Spinal cord (tissue), 10 donors: ENCODE data around the gene ACSBG1. TPM values are rescaled to one million over a fixed set of nuclear protein-coding genes. Genes with fewer than 3 reads are reported as not detected.
A peak's percentile ranks its signal among the peaks of the same experiment; 100 is the strongest.

Source experiments
- DNase-seq, 6 donors: peaks; one replicate each; pipeline versions ENCODE4 v3.0.0 to v3.0.0-alpha.2; 2013 to 2015; ENCODE audit warnings: low spot score in 6 of 6, low read depth in 4 of 6
- H3K27ac ChIP-seq: one replicate; pipeline ENCODE4 v1.5.1; 2013; ENCODE audit warnings: low read depth, low read length, control low read depth
- H3K27me3 ChIP-seq: one replicate; pipeline ENCODE4 v1.6.1; 2013; ENCODE audit warnings: low read length; ENCODE audit not compliant: control insufficient read depth, insufficient read depth
- H3K36me3 ChIP-seq: one replicate; pipeline ENCODE4 v1.6.1; 2013; ENCODE audit warnings: low read length; ENCODE audit not compliant: control insufficient read depth, insufficient read depth
- H3K4me1 ChIP-seq: one replicate; pipeline ENCODE4 v1.6.1; 2013; ENCODE audit warnings: low read length; ENCODE audit not compliant: control insufficient read depth, insufficient read depth
- H3K4me3 ChIP-seq: one replicate; pipeline ENCODE4 v1.5.1; 2013; ENCODE audit warnings: low read depth, low read length, control low read depth
- H3K9me3 ChIP-seq: one replicate; pipeline ENCODE4 v1.6.1; 2013; ENCODE audit warnings: low read length; ENCODE audit not compliant: control insufficient read depth, insufficient read depth
- WGBS: methylation state at CpG from one replicate; pipeline ENCODE4 v1.1.5; 2013; ENCODE audit warnings: missing lambda C conversion rate; ENCODE audit not compliant: insufficient coverage; 5-methylcytosine and 5-hydroxymethylcytosine counted together
- polyA plus RNA-seq, 2 donors: library from polyadenylated mRNA; unstranded; fragments of 120-200 nt; gene quantifications; one replicate each; pipeline ENCODE4 v1.2.1, GENCODE V29; 2013; ENCODE audit not compliant: insufficient read length in 2 of 2
- total RNA-seq, 2 donors: library from RNA; depleted of rRNA in 1 of 2; stranded (reverse); fragments of 120-200 nt in 1 of 2; fragments of >200 nt in 1 of 2; gene quantifications; one replicate each; pipeline versions ENCODE4 v1.2.3 to v1.2.4, GENCODE V29; 2013 to 2014
- donor health status: healthy.

Gene ACSBG1
- total and polyA plus RNA-seq, 4 donors: 11.6 to 44.2 (median 43.2) TPM

DNA sequence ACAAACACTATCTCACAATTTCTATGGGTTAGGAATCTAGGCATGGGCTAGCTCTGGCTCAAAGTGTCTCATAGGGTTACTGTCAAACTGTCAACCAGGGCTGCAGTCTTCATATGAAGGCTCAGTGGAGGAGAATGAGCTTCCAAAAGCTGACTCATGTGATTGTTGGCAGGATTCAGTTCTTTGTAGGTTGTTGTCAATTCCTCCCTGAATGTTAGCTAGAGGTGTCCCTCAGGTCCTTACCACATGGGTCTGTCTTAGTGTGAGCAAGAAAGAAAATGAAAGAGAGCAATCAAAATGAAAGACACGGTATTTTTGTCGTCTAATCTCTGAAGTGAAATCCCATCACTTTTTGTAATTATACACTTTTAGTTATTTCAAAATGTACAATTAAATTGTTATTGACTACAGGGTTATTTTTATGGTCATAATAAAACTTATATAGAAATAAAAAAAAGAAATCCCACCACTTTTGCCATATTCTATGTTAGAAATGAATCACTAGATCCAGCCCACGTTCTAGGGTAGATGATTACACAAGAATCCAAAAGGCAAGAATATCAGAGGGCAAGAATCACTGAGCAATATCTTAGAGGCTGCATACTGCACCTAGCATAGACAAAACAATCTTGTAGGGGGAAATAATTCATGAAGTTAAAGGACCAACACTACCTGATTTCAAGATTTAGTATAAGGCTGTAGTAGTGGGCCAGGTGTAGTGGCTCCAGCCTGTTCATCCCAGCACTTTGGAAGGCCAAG, 8.4 kb downstream of the ACSBG1 start:
- DNase-seq: no peak
- peaks cover 6% of the 10 kb centered on the region for H3K9me3 ChIP-seq
- H3K4me1 ChIP-seq: peaks cover 12% of the 10 kb centered on the region
- 80% methylated on average over 1 of the region's 3 CpGs for WGBS
- no peak overlapping the region for H3K4me3 ChIP-seq
- peaks cover 4% of the 10 kb centered on the region for H3K36me3 ChIP-seq
- no peak overlapping the region for H3K27ac ChIP-seq
- H3K27me3 ChIP-seq: no peaks in the 10 kb centered on the region

- Histone ChIP-seq H3K4me1 (no peaks in the 10 kb centered on the region), H3K27me3 (no peaks in the 10 kb centered on the region), H3K4me3 (no peak overlapping the region), H3K9me3 (peaks cover 6% of the 10 kb centered on the region), H3K27ac (no peak overlapping the region), H3K36me3 (no peaks in the 10 kb centered on the region)
- no peak for DNase-seq
- WGBS: 100% methylated on average over 1 of the region's 2 CpGs
These were observed 10.3 kb downstream of the ACSBG1 start for GRCh38 chr15:78224023-78224411.

- 63% methylated on average over 2 of the region's 4 CpGs for WGBS
- Histone ChIP-seq H3K9me3 (peaks cover 6% of the 10 kb centered on the region), H3K27ac (no peak overlapping the region), H3K4me3 (no peak overlapping the region), H3K27me3 (no peaks in the 10 kb centered on the region), H3K4me1 (no peaks in the 10 kb centered on the region), H3K36me3 (no peaks in the 10 kb centered on the region)
- DNase-seq: no peak
These were observed 10.9 kb downstream of the ACSBG1 start for GRCh38 chr15:78223396-78224022.

DNA sequence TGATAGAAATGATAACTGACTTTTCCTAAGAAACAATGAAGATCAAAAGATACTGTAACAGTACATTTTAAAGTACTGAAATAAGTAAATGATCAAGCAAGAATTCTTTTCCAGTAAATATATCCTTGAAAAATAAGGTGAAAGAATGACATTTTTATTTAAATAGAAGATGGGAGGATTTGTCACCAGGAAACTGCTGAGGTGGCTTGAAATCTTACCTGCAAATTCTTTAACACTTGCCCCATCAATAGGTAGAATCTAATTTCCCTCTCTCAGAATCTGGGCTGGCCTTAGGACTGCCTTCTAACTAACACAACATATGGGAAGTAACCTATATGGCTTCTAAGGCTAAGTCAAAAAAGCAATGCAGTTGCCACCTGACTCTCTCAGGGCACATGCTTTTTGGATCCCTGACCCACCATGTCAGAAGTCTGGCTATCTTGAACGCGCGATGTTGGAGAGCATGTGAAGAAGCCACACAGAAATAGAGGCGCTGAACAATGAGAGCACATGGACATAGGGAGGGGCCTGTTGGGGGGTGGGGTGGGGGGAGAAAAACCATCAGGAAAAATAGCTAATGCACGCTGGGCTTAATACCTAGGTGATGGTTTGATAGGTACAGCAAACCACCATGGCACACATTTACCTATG, 11.5 kb downstream of the ACSBG1 start:
- Histone ChIP-seq H3K9me3 (peaks cover 6% of the 10 kb centered on the region), H3K27me3 (no peaks in the 10 kb centered on the region), H3K36me3 (no peaks in the 10 kb centered on the region), H3K27ac (no peak overlapping the region), H3K4me1 (no peaks in the 10 kb centered on the region), H3K4me3 (no peak overlapping the region)
- 100% methylated on average over 3 of the region's 5 CpGs for WGBS
- no peak for DNase-seq

GRCh38 chr15:78220713-78221112, 13.7 kb downstream of the ACSBG1 start:
- DNase-seq: no peak
- H3K9me3 ChIP-seq: peaks cover 4% of the 10 kb centered on the region
- H3K36me3 ChIP-seq: no peaks in the 10 kb centered on the region
- H3K4me1 ChIP-seq: peaks cover 12% of the 10 kb centered on the region
- no peak overlapping the region for H3K4me3 ChIP-seq
- no CpG with 5 or more reads among the region's 1 CpG for WGBS
- no peak overlapping the region for H3K27ac ChIP-seq
- H3K27me3 ChIP-seq: no peaks in the 10 kb centered on the region

- Histone ChIP-seq H3K9me3 (no peaks in the 10 kb centered on the region), H3K27ac (peak overlapping the region; percentile 29), H3K36me3 (peaks cover 4% of the 10 kb centered on the region), H3K4me1 (peaks cover 47% of the 10 kb centered on the region), H3K27me3 (no peaks in the 10 kb centered on the region), H3K4me3 (no peak overlapping the region)
- WGBS: 40% methylated on average over 7 of the region's 7 CpGs
- peak in 5 of 6 donors; percentile 68 to 92 (median 73) for DNase-seq
These were observed 17.9 kb downstream of the ACSBG1 start for GRCh38 chr15:78216276-78217104.

DNA sequence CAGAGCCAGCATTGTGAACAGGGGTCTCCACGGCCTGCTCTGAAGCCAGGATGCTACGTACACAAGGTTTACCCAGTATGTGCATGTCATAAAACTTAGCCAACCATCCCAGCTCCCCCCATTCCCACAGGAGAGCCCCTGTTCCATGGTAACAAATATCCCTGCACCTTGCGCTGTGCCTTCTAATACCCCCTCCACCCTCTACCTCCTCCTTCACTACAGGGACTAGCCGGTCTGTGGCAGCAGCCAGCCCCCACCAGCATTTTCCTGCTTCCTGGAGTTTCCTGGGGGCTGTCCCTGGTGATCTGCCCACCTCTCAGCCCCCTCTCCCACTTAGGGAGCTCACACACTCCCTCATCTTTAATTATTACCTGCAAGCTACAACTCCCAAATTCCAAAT, 20.4 kb downstream of the ACSBG1 start:
- 50% methylated on average over 4 of the region's 4 CpGs for WGBS
- no peaks in the 10 kb centered on the region for H3K27me3 ChIP-seq
- peaks cover 66% of the 10 kb centered on the region for H3K4me1 ChIP-seq
- peaks cover 4% of the 10 kb centered on the region for H3K36me3 ChIP-seq
- H3K9me3 ChIP-seq: no peaks in the 10 kb centered on the region
- no peak overlapping the region for H3K27ac ChIP-seq
- peak in 2 of 6 donors; percentile 44 to 77 for DNase-seq
- H3K4me3 ChIP-seq: no peak overlapping the region

DNA sequence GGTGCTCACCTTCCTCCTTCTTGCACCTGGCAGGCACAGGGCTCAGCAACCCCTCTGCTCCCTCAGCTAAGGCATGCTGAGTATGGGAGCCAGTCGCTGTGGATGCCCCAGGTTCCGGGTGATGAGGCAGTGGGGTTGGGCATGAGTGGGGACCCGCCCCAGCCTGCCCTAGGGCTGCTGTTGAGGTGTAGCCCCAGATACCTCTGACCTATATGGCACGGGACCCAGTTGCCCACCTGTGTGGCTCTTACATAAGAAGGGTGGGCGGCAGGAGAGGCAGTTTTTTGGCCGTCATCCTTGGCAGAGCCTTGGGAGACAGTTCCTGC, 21.0 kb downstream of the ACSBG1 start:
- Histone ChIP-seq H3K9me3 (no peaks in the 10 kb centered on the region), H3K27me3 (no peaks in the 10 kb centered on the region), H3K4me1 (peaks cover 71% of the 10 kb centered on the region), H3K4me3 (no peak overlapping the region), H3K36me3 (peaks cover 4% of the 10 kb centered on the region), H3K27ac (peak overlapping the region; percentile 61)
- WGBS: 76% methylated on average over 6 of the region's 6 CpGs
- DNase-seq: no peak

GRCh38 chr15:78212546-78213424, 21.6 kb downstream of the ACSBG1 start:
- peaks cover 76% of the 10 kb centered on the region for H3K4me1 ChIP-seq
- no peaks in the 10 kb centered on the region for H3K9me3 ChIP-seq
- H3K27ac ChIP-seq: peak overlapping the region; percentile 61
- whole genome bisulfite sequencing: 60% methylated on average over 17 of the region's 17 CpGs
- peaks cover 8% of the 10 kb centered on the region for H3K36me3 ChIP-seq
- H3K27me3 ChIP-seq: no peaks in the 10 kb centered on the region
- H3K4me3 ChIP-seq: no peak overlapping the region
- peak in 1 of 6 donors; percentile 43 for DNase-seq
